Measurements from ENCODE around the gene DHX35.

GRCh38 chr20:38924718-38925117, 37.4 kb upstream of the DHX35 start:
- TF ChIP-seq CTCF (conservative IDR thresholded peaks at IDR 0.05; ENCODE audit: low read length) (no peak), EZH2phosphoT487 (IDR thresholded peaks at IDR 0.05; ENCODE audit: borderline replicate concordance) (no peak)

Measured in Loucy (cell line).